Transverse colon (tissue), 4 donors: ENCODE measurements around the gene GPR37L1. TPM values are rescaled to one million over a fixed set of nuclear protein-coding genes. Genes with fewer than 3 reads are reported as not detected.

ENCODE experiments used
- DNase-seq: peaks from one replicate; pipeline ENCODE4 v3.0.0-alpha.2; 2019
- H3K27ac ChIP-seq, 4 donors: fragments of 200-600 bp; sonication (generic); 2 replicates each; pipeline ENCODE4 v1.5.1; 2016 to 2018; ENCODE audit warnings: inconsistent platforms in 4 of 4
- H3K27me3 ChIP-seq: fragments of 200-600 bp; sonication (generic); 2 replicates; pipeline ENCODE4 v1.5.1; 2017; ENCODE audit warnings: inconsistent platforms
- H3K36me3 ChIP-seq, 4 donors: fragments of 200-600 bp; sonication (generic); 2 replicates each; pipeline ENCODE4 v1.5.1; 2017 to 2019; ENCODE audit warnings: inconsistent platforms in 4 of 4
- H3K4me1 ChIP-seq, 4 donors: fragments of 200-600 bp; sonication (generic); 2 replicates each; pipeline ENCODE4 v1.5.1; 2017 to 2020; ENCODE audit warnings: inconsistent platforms in 4 of 4
- H3K4me3 ChIP-seq, 4 donors: fragments of 200-600 bp; sonication (generic); 1 replicate in 1 of 4; 2 replicates in 3 of 4; pipeline versions ENCODE4 v1.5.1 to v1.6.1; 2017 to 2019; ENCODE audit warnings: inconsistent platforms in 4 of 4
- H3K9me3 ChIP-seq, 2 donors: fragments of 200-600 bp; sonication (generic); 2 replicates each; pipeline ENCODE4 v1.5.1; 2017 to 2019; ENCODE audit warnings: inconsistent platforms in 2 of 2
- CTCF ChIP-seq, 5 experiments: fragments of 200-600 bp in 3 of 5; fragments of 450-650 bp in 2 of 5; sonication (generic) in 3 of 5; IDR thresholded peaks; 1 replicate in 2 of 5; 2 replicates in 3 of 5; pipeline ENCODE4 v1.5.1; 2016 to 2017; ENCODE audit warnings: antibody characterized with exemption in 5 of 5, inconsistent platforms in 3 of 5, mild to moderate bottlenecking in 2 of 5, moderate library complexity in 1 of 5
- EP300 ChIP-seq: sonication (generic); formaldehyde crosslinking; IDR thresholded peaks from one replicate; pipeline ENCODE4 v1.6.1; 2017; ENCODE audit warnings: antibody characterized with exemption, low read depth
- POLR2A ChIP-seq: fragments of 450-650 bp; IDR thresholded peaks from one replicate; pipeline ENCODE4 v1.6.1; 2016; ENCODE audit warnings: antibody characterized with exemption, mild to moderate bottlenecking, moderate library complexity
- POLR2AphosphoS5 ChIP-seq, 3 donors: sonication (generic); formaldehyde crosslinking; IDR thresholded peaks; one replicate each; pipeline ENCODE4 v1.6.1; 2016; ENCODE audit warnings: antibody characterized with exemption in 3 of 3
- WGBS, 2 donors: methylation state at CpG; one replicate each; pipeline ENCODE4 v1.1.5; 2018; ENCODE audit warnings: low coverage in 1 of 2; 5-methylcytosine and 5-hydroxymethylcytosine counted together
- in situ Hi-C, 4 donors: fragments of 200-750 bp; cut with MboI; loops; one replicate each; pipeline versions ENCODE4 v1.15.0 to v1.15.1; 2017; ENCODE audit warnings: low sequenced_read_pairs in 3 of 4, low pct_ligation_motif_present in 1 of 4, low pct_unique_long_range_greater_than_20kb in 1 of 4
- intact Hi-C: fragments of 100-400 bp; cut with DNase I; formaldehyde crosslinking; loops from one replicate; pipeline ENCODE4 v1.15.1; 2023; ENCODE audit warnings: low total_unique reads
- total RNA-seq, 4 donors: library from RNA; depleted of rRNA; stranded (reverse); fragments of >200 nt; gene quantifications; one replicate each; pipeline ENCODE4 v1.1.0, GENCODE V29; 2016

GPR37L1 gene
- total RNA-seq, 4 donors from 2014 or later = 0.55 to 0.95 TPM; not detected in 2

GRCh38 chr1:202121006-202121405, 1.7 kb upstream of the GPR37L1 start:
- Histone ChIP-seq H3K4me3 (no peak overlapping the region), H3K36me3 (no peaks in the 10 kb centered on the region), H3K27ac (no peak overlapping the region), H3K4me1 (peaks cover 0 to 13% (median 0%) of the 10 kb centered on the region in 4 donors), H3K9me3 (no peaks in the 10 kb centered on the region), H3K27me3 (no peaks in the 10 kb centered on the region)
- in situ Hi-C loops (loop anchor here in 3 of 4 donors (5.0 to 10.0 kb wide), 3 partner anchors 114 to 226 kb away; no protein-coding TSS in a partner anchor), intact Hi-C loops (no loop called here)
- WGBS, 2 donors = 65 to 89% methylated on average over 3 to 7 of the region's 7 CpGs
- TF ChIP-seq EP300 (no peak), CTCF (IDR thresholded peaks at IDR 0.05) (no peak), POLR2A (no peak), POLR2AphosphoS5 (IDR thresholded peaks at IDR 0.05) (no peak)
- DNase-seq = no peak

- H3K4me1 ChIP-seq = peaks cover 0 to 5% (median 0%) of the 10 kb centered on the region in 4 donors
- no peak for DNase-seq
- no peak for TF ChIP-seq POLR2AphosphoS5 (IDR thresholded peaks at IDR 0.05)
- no peak for TF ChIP-seq EP300
- no peak for TF ChIP-seq CTCF (IDR thresholded peaks at IDR 0.05)
- no peak for TF ChIP-seq POLR2A
- in situ Hi-C loops (loop anchor here in 3 of 4 donors (5.0 to 10.0 kb wide), 3 partner anchors 116 to 229 kb away; no protein-coding TSS in a partner anchor), intact Hi-C loops (no loop called here)
- no peak overlapping the region for H3K4me3 ChIP-seq
- H3K9me3 ChIP-seq = no peaks in the 10 kb centered on the region
- no peak overlapping the region for H3K27ac ChIP-seq
- no peaks in the 10 kb centered on the region for H3K36me3 ChIP-seq
- no peaks in the 10 kb centered on the region for H3K27me3 ChIP-seq
- WGBS, 2 donors = 84 to 88% methylated on average over 3 to 10 of the region's 10 CpGs
These were observed 658 bp downstream of the GPR37L1 start for GRCh38 chr1:202123336-202123813.

- Histone ChIP-seq H3K36me3 (no peaks in the 10 kb centered on the region), H3K27ac (no peak overlapping the region), H3K4me3 (no peak overlapping the region), H3K4me1 (no peaks in the 10 kb centered on the region), H3K9me3 (no peaks in the 10 kb centered on the region), H3K27me3 (no peaks in the 10 kb centered on the region)
- intact Hi-C loops = no loop called here
- no peak for TF ChIP-seq POLR2A
- TF ChIP-seq EP300 = no peak
- TF ChIP-seq CTCF (IDR thresholded peaks at IDR 0.05) = no peak
- TF ChIP-seq POLR2AphosphoS5 (IDR thresholded peaks at IDR 0.05) = no peak
- 86% methylated on average over 7 of the region's 7 CpGs; no CpG with 5 or more reads in 1 of the 2 donors for WGBS, 2 donors
- no peak for DNase-seq
- in situ Hi-C loops = loop anchor here in 3 of 4 donors (5.0 to 10.0 kb wide), 3 partner anchors 117 to 229 kb away; no protein-coding TSS in a partner anchor
These were observed 1.4 kb downstream of the GPR37L1 start for GRCh38 chr1:202124142-202124541.

- H3K4me1 ChIP-seq = no peaks in the 10 kb centered on the region
- in situ Hi-C loops = loop anchor here (10.0 to 25.0 kb wide), 4 partner anchors 131 to 263 kb away; partner anchors contain the start of gene SHISA4 (in 2 of the 4)
These were observed 2.9 kb downstream of the GPR37L1 start for GRCh38 chr1:202125611-202126010.

More at GRCh38 chr1:202125611-202126010, 2.9 kb downstream of the GPR37L1 start:
- no peak for DNase-seq
- Histone ChIP-seq H3K4me3 (no peak overlapping the region), H3K9me3 (no peaks in the 10 kb centered on the region), H3K36me3 (no peaks in the 10 kb centered on the region), H3K27me3 (no peaks in the 10 kb centered on the region), H3K27ac (no peak overlapping the region)
- intact Hi-C loops = no loop called here
- 84% methylated on average over 8 of the region's 8 CpGs; no CpG with 5 or more reads in 1 of the 2 donors for WGBS, 2 donors
- TF ChIP-seq POLR2A (no peak), EP300 (no peak), POLR2AphosphoS5 (IDR thresholded peaks at IDR 0.05) (no peak), CTCF (IDR thresholded peaks at IDR 0.05) (no peak)
